H9 (cell line): Measurements from ENCODE around the gene PLCD3. TPM values are rescaled to one million over a fixed set of nuclear protein-coding genes. Genes with fewer than 3 reads are reported as not detected.
A peak's percentile ranks its signal among the peaks of the same experiment; 100 is the strongest.

Experiments used
- DNase-seq: peaks from one replicate; pipeline ENCODE4 v3.0.0-alpha.2; 2017
- H2AFZ ChIP-seq: one replicate; pipeline ENCODE4 v1.6.1; 2013; ENCODE audit warnings: mild to moderate bottlenecking, low read length, control low read depth, moderate library complexity
- H2AK5ac ChIP-seq: 2 replicates; pipeline ENCODE4 v1.6.1; 2013; ENCODE audit warnings: low read length, control low read depth, mixed read lengths; ENCODE audit not compliant: insufficient read length
- H2BK120ac ChIP-seq: one replicate; pipeline ENCODE4 v1.6.1; 2013; ENCODE audit warnings: low read depth, mild to moderate bottlenecking, low read length, control low read depth, inconsistent platforms; ENCODE audit not compliant: poor library complexity, severe bottlenecking
- H2BK12ac ChIP-seq: 2 replicates; pipeline ENCODE4 v1.6.1; 2013; ENCODE audit warnings: low read length, control low read depth, mixed read lengths, low read depth; ENCODE audit not compliant: insufficient read length
- H2BK15ac ChIP-seq: 2 replicates; pipeline ENCODE4 v1.6.1; 2013; ENCODE audit warnings: low read depth, low read length, control low read depth
- H2BK20ac ChIP-seq: one replicate; pipeline ENCODE4 v1.6.1; 2013; ENCODE audit warnings: low read depth, mild to moderate bottlenecking, low read length, control low read depth, inconsistent platforms; ENCODE audit not compliant: poor library complexity, severe bottlenecking
- H2BK5ac ChIP-seq: 2 replicates; pipeline ENCODE4 v1.6.1; 2013; ENCODE audit warnings: low read length, control low read depth, mixed read lengths; ENCODE audit not compliant: insufficient read length
- H3K14ac ChIP-seq: 2 replicates; pipeline ENCODE4 v1.6.1; 2013; ENCODE audit warnings: low read length, control low read depth; ENCODE audit not compliant: insufficient read depth
- H3K18ac ChIP-seq: 2 replicates; pipeline ENCODE4 v1.6.1; 2013; ENCODE audit warnings: low read depth, mild to moderate bottlenecking, mixed read lengths, low read length, control low read depth; ENCODE audit not compliant: insufficient read length
- H3K23ac ChIP-seq: 2 replicates; pipeline ENCODE4 v1.6.1; 2013; ENCODE audit warnings: low read length, control low read depth, mixed read lengths, low read depth; ENCODE audit not compliant: insufficient read length
- H3K23me2 ChIP-seq: 2 replicates; pipeline ENCODE4 v1.6.1; 2013; ENCODE audit warnings: low read depth, mild to moderate bottlenecking, mixed read lengths, low read length, control low read depth; ENCODE audit not compliant: insufficient read length, poor library complexity, severe bottlenecking
- H3K27ac ChIP-seq: 2 replicates; pipeline ENCODE4 v1.5.1; 2013; ENCODE audit warnings: low read length, control low read depth, mixed read lengths, low read depth; ENCODE audit not compliant: insufficient read length
- H3K27me3 ChIP-seq: 2 replicates; pipeline ENCODE4 v1.6.1; 2013; ENCODE audit warnings: low read length, control low read depth, inconsistent platforms; ENCODE audit not compliant: insufficient read depth
- H3K4ac ChIP-seq: 2 replicates; pipeline ENCODE4 v1.6.1; 2013; ENCODE audit warnings: low read depth, mild to moderate bottlenecking, control low read depth, inconsistent platforms, low read length, moderate library complexity
- H3K4me1 ChIP-seq: 2 replicates; pipeline ENCODE4 v1.6.1; 2013; ENCODE audit warnings: low read length, control low read depth, inconsistent platforms; ENCODE audit not compliant: insufficient read depth
- H3K4me2 ChIP-seq: 2 replicates; pipeline ENCODE4 v1.6.1; 2013; ENCODE audit warnings: low read length, control low read depth, mixed read lengths; ENCODE audit not compliant: insufficient read length, insufficient read depth
- H3K56ac ChIP-seq: 2 replicates; pipeline ENCODE4 v1.6.1; 2013; ENCODE audit warnings: low read depth, mild to moderate bottlenecking, mixed read lengths, low read length, control low read depth; ENCODE audit not compliant: insufficient read length
- H3K79me1 ChIP-seq: 2 replicates; pipeline ENCODE4 v1.6.1; 2013; ENCODE audit warnings: low read depth, mild to moderate bottlenecking, moderate library complexity, low read length, control low read depth, inconsistent platforms; ENCODE audit not compliant: insufficient read depth, poor library complexity, severe bottlenecking
- H3K79me2 ChIP-seq: 2 replicates; pipeline ENCODE4 v1.6.1; 2013; ENCODE audit warnings: low read length, control low read depth, inconsistent platforms; ENCODE audit not compliant: insufficient read depth
- H3K9ac ChIP-seq: 2 replicates; pipeline ENCODE4 v1.6.1; 2013; ENCODE audit warnings: low read length, control low read depth, mixed read lengths; ENCODE audit not compliant: insufficient read length; ENCODE audit errors: extremely low read depth
- H3K9me3 ChIP-seq: one replicate; pipeline ENCODE4 v1.6.1; 2013; ENCODE audit warnings: low read depth, low read length, inconsistent platforms; ENCODE audit not compliant: control insufficient read depth
- H3T11ph ChIP-seq: one replicate; pipeline ENCODE4 v1.6.1; 2013; ENCODE audit warnings: mild to moderate bottlenecking, low read length, control low read depth, inconsistent platforms
- H4K20me1 ChIP-seq: one replicate; pipeline ENCODE4 v1.6.1; 2013; ENCODE audit not compliant: control insufficient read depth, insufficient read length, insufficient read depth
- H4K5ac ChIP-seq: 2 replicates; pipeline ENCODE4 v1.6.1; 2013; ENCODE audit warnings: low read depth, mild to moderate bottlenecking, mixed read lengths, low read length, control low read depth; ENCODE audit not compliant: insufficient read length
- H4K8ac ChIP-seq: replicated peaks from 2 replicates; pipeline ENCODE4 v1.6.1; 2013; ENCODE audit warnings: low read length, control low read depth, mixed read lengths, low read depth; ENCODE audit not compliant: insufficient read length
- H4K91ac ChIP-seq: 2 replicates; pipeline ENCODE4 v1.6.1; 2013; ENCODE audit warnings: low read depth, mild to moderate bottlenecking, moderate library complexity, mixed read lengths, low read length, control low read depth; ENCODE audit not compliant: insufficient read length
- H3K27ac Mint-ChIP-seq, 3 experiments: 2 replicates in 2 of 3; 3 replicates in 1 of 3; pipeline ENCODE4 v1.8.0; 2020 to 2021; ENCODE audit warnings: mixed read lengths in 3 of 3, mild to moderate bottlenecking in 1 of 3, moderate library complexity in 1 of 3
- H3K27me3 Mint-ChIP-seq: 2 replicates; pipeline ENCODE4 v1.8.0; 2021; ENCODE audit warnings: low read depth, mild to moderate bottlenecking, moderate library complexity, mixed read lengths
- H3K36me3 Mint-ChIP-seq, 3 experiments: 2 replicates in 2 of 3; 3 replicates in 1 of 3; pipeline ENCODE4 v1.8.0; 2020 to 2021; ENCODE audit warnings: low read depth in 3 of 3, mixed read lengths in 3 of 3; ENCODE audit not compliant: insufficient read depth in 1 of 3
- H3K4me1 Mint-ChIP-seq, 2 experiments: 2 replicates each; pipeline ENCODE4 v1.8.0; 2020; ENCODE audit warnings: mixed read lengths in 2 of 2
- H3K4me3 Mint-ChIP-seq, 2 experiments: 2 replicates in 1 of 2; 3 replicates in 1 of 2; pipeline ENCODE4 v1.8.0; 2020 to 2021; ENCODE audit warnings: mild to moderate bottlenecking in 2 of 2, mixed read lengths in 2 of 2, moderate library complexity in 1 of 2
- H3K9me3 Mint-ChIP-seq, 2 experiments: 2 replicates in 1 of 2; 3 replicates in 1 of 2; pipeline ENCODE4 v1.8.0; 2020; ENCODE audit warnings: mild to moderate bottlenecking in 2 of 2, mixed read lengths in 2 of 2, moderate library complexity in 1 of 2
- CTCF ChIP-seq: fragments of 200-600 bp; sonication (generic); conservative IDR thresholded peaks from 3 replicates; pipeline ENCODE4 v1.8.0; 2021; ENCODE audit warnings: antibody characterized with exemption, mild to moderate bottlenecking
- WGBS: extraction: QIAGEN DNeasy Blood & Tissue Kit; methylation state at CpG from one replicate; pipeline ENCODE4 v1.1.7; 2013; ENCODE audit warnings: missing lambda C conversion rate, low lambda C conversion rate, mixed read lengths; ENCODE audit not compliant: insufficient read length; ENCODE audit errors: extremely low coverage; 5-methylcytosine and 5-hydroxymethylcytosine counted together
- total RNA-seq: library from RNA; stranded (reverse); gene quantifications from 2 replicates; pipeline ENCODE4 v1.2.1, GENCODE V29; 2021

Gene PLCD3
- total RNA-seq, 1 experiment from 2014 or later = 41.6 TPM

GRCh38 chr17:45129940-45130680 is 2.2 kb downstream of the PLCD3 start:
- H3K56ac ChIP-seq = no peak overlapping the region
- H2BK20ac ChIP-seq = no peak overlapping the region
- no CpG with 5 or more reads among the region's 13 CpGs for WGBS

More at GRCh38 chr17:45129940-45130680, 2.2 kb downstream of the PLCD3 start:
- H2BK120ac ChIP-seq = no peak overlapping the region
- peaks cover 1 to 3% of the 10 kb centered on the region in 2 experiments; a peak in 4 of 5 replicates for H3K9me3 Mint-ChIP-seq
- no peak overlapping the region for H3K4ac ChIP-seq
- H3K9me3 ChIP-seq = no peaks in the 10 kb centered on the region
- H4K20me1 ChIP-seq = no peaks in the 10 kb centered on the region
- H3K23me2 ChIP-seq = peaks cover 7% of the 10 kb centered on the region
- H3K27me3 ChIP-seq = no peaks in the 10 kb centered on the region
- no peak overlapping the region for H4K8ac ChIP-seq
- no peak for DNase-seq
- H3K18ac ChIP-seq = no peak overlapping the region
- no peak overlapping the region for H3K23ac ChIP-seq
- H3K36me3 Mint-ChIP-seq = no peaks in the 10 kb centered on the region; a peak in 1 of 7 replicates
- H2AK5ac ChIP-seq = no peak overlapping the region
- H3K4me3 Mint-ChIP-seq = peak overlapping the region in 1 of 2 experiments; percentile 41; a peak in 1 of 5 replicates
- H3T11ph ChIP-seq = no peak overlapping the region
- H2AFZ ChIP-seq = no peak overlapping the region
- H2BK15ac ChIP-seq = no peak overlapping the region
- H4K91ac ChIP-seq = no peak overlapping the region
- H3K4me1 ChIP-seq = no peaks in the 10 kb centered on the region; the same call in 1 of the 2 replicates
- H3K14ac ChIP-seq = no peak overlapping the region
- peaks cover 30 to 33% of the 10 kb centered on the region in 2 experiments for H3K4me1 Mint-ChIP-seq
- H3K79me1 ChIP-seq = no peaks in the 10 kb centered on the region
- no peak overlapping the region for H3K27ac Mint-ChIP-seq
- H3K9ac ChIP-seq = no peak overlapping the region
- H3K4me2 ChIP-seq = no peak overlapping the region
- no peaks in the 10 kb centered on the region; the same call in 1 of the 2 replicates for H3K27me3 Mint-ChIP-seq
- H3K79me2 ChIP-seq = no peaks in the 10 kb centered on the region
- H2BK12ac ChIP-seq = no peak overlapping the region
- H2BK5ac ChIP-seq = no peak overlapping the region
- H3K27ac ChIP-seq = no peak overlapping the region
- no peak overlapping the region for H4K5ac ChIP-seq
- no peak for TF ChIP-seq CTCF
